Natural killer cell treated with Interleukin-12 subunit alpha and Interleukin-12 subunit beta and Interleukin-15 and Interleukin-18, amount 100 ng/mL, for 72 hours (primary cell): ENCODE measurements around the gene PTRH2. TPM values are rescaled to one million over a fixed set of nuclear protein-coding genes. Genes with fewer than 3 reads are reported as not detected.
"Not testable (repeated sequence)": the region's sequence is repeated elsewhere in the genome, so short reads cannot be mapped to it uniquely, and the experiment has no call there.

Source experiments
- ATAC-seq, 2 donors: fragments of 150-1000 bp; cut with Tn5 transposase in 1 of 2; sonication (Bioruptor Pico), chemical (Tn5 transposase) in 1 of 2; 2 replicates each; pipeline ENCODE4 v1.10.0; 2021
- DNase-seq: peaks from one replicate; pipeline ENCODE4 v3.0.0; 2022; ENCODE audit warnings: low spot score
- H3K27ac Mint-ChIP-seq, 2 donors: 1 replicate in 1 of 2; 2 replicates in 1 of 2; pipeline ENCODE4 v1.8.0; 2022; ENCODE audit warnings: mixed read lengths in 2 of 2, mild to moderate bottlenecking in 1 of 2, moderate library complexity in 1 of 2
- H3K27me3 Mint-ChIP-seq, 2 donors: 1 replicate in 1 of 2; 2 replicates in 1 of 2; pipeline ENCODE4 v1.8.0; 2022; ENCODE audit warnings: mixed read lengths in 2 of 2
- H3K36me3 Mint-ChIP-seq: one replicate; pipeline ENCODE4 v1.8.0; 2022; ENCODE audit warnings: mixed read lengths
- H3K4me1 Mint-ChIP-seq, 2 donors: 1 replicate in 1 of 2; 2 replicates in 1 of 2; pipeline ENCODE4 v1.8.0; 2022; ENCODE audit warnings: low read depth in 2 of 2, mixed read lengths in 2 of 2, mild to moderate bottlenecking in 1 of 2
- H3K4me3 Mint-ChIP-seq: one replicate; pipeline ENCODE4 v1.8.0; 2022; ENCODE audit warnings: mixed read lengths
- H3K9me3 Mint-ChIP-seq: 2 replicates; pipeline ENCODE4 v1.8.0; 2022; ENCODE audit warnings: mixed read lengths
- total RNA-seq, 2 donors: library from RNA; stranded (reverse); gene quantifications; one replicate each; pipeline ENCODE4 v1.2.3, GENCODE V29; 2022

The PTRH2 gene
- total RNA-seq, 2 donors from 2014 or later: 25.8 to 48.8 TPM

- Mint-ChIP-seq H3K27ac (no peak overlapping the region), H3K36me3 (peaks cover 19% of the 10 kb centered on the region), H3K4me1 (peaks cover under 1 to 5% of the 10 kb centered on the region in 2 donors), H3K9me3 (no peaks in the 10 kb centered on the region), H3K27me3 (no peaks in the 10 kb centered on the region), H3K4me3 (no peak overlapping the region)
- ATAC-seq (no peak), DNase-seq (no peak)
Measured at GRCh38 chr17:59676716-59677115, 30.5 kb downstream of the PTRH2 start.

- H3K36me3 Mint-ChIP-seq: peaks cover 19% of the 10 kb centered on the region
- peak overlapping the region in 1 of 2 donors; percentile 47 for H3K27ac Mint-ChIP-seq
- no peak for DNase-seq
- no peak for ATAC-seq
- peaks cover 2 to 11% of the 10 kb centered on the region in 2 donors for H3K4me1 Mint-ChIP-seq
- H3K27me3 Mint-ChIP-seq: no peaks in the 10 kb centered on the region
- no peak overlapping the region for H3K4me3 Mint-ChIP-seq
- H3K9me3 Mint-ChIP-seq: no peaks in the 10 kb centered on the region
Measured at GRCh38 chr17:59675231-59675630, 32.0 kb downstream of the PTRH2 start.

- H3K4me1 Mint-ChIP-seq: peaks cover 2 to 15% of the 10 kb centered on the region in 2 donors
- ATAC-seq: no peak
- no peaks in the 10 kb centered on the region for H3K27me3 Mint-ChIP-seq
- no peak overlapping the region for H3K4me3 Mint-ChIP-seq
- H3K36me3 Mint-ChIP-seq: peaks cover 13% of the 10 kb centered on the region
- H3K27ac Mint-ChIP-seq: peak overlapping the region; percentile 2 to 38
- H3K9me3 Mint-ChIP-seq: no peaks in the 10 kb centered on the region
- no peak for DNase-seq
Measured at GRCh38 chr17:59671386-59671785, 35.8 kb downstream of the PTRH2 start.

- Mint-ChIP-seq H3K27ac (peak overlapping the region; percentile 39 to 55), H3K4me3 (no peak overlapping the region), H3K4me1 (peaks cover 2 to 15% of the 10 kb centered on the region in 2 donors), H3K27me3 (no peaks in the 10 kb centered on the region), H3K36me3 (peaks cover 16% of the 10 kb centered on the region), H3K9me3 (no peaks in the 10 kb centered on the region)
- no peak for DNase-seq
- no peak for ATAC-seq
Measured at GRCh38 chr17:59669944-59670343, 37.3 kb downstream of the PTRH2 start.

- peak overlapping the region; percentile 25 to 55 for H3K27ac Mint-ChIP-seq
- no peak overlapping the region for H3K4me3 Mint-ChIP-seq
- DNase-seq (no peak), ATAC-seq (no peak)
- H3K4me1 Mint-ChIP-seq: peaks cover 2 to 15% of the 10 kb centered on the region in 2 donors
- H3K27me3 Mint-ChIP-seq: no peaks in the 10 kb centered on the region
- H3K9me3 Mint-ChIP-seq: no peaks in the 10 kb centered on the region
- H3K36me3 Mint-ChIP-seq: peaks cover 21% of the 10 kb centered on the region
Measured at GRCh38 chr17:59669411-59669810, 37.8 kb downstream of the PTRH2 start.

GRCh38 chr17:59668816-59669215 lies 38.4 kb downstream of the PTRH2 start:
- ATAC-seq (no peak), DNase-seq (no peak)
- Mint-ChIP-seq H3K4me3 (no peak overlapping the region), H3K4me1 (peaks cover 2 to 15% of the 10 kb centered on the region in 2 donors), H3K9me3 (no peaks in the 10 kb centered on the region), H3K27me3 (no peaks in the 10 kb centered on the region), H3K27ac (peak overlapping the region in 1 of 2 donors; percentile 25), H3K36me3 (peaks cover 26% of the 10 kb centered on the region)

- Mint-ChIP-seq H3K27ac (no peak overlapping the region), H3K36me3 (peaks cover 17% of the 10 kb centered on the region), H3K9me3 (no peaks in the 10 kb centered on the region), H3K4me1 (peaks cover 0 to 6% of the 10 kb centered on the region in 2 donors), H3K4me3 (no peak overlapping the region), H3K27me3 (no peaks in the 10 kb centered on the region)
- ATAC-seq: peak in 1 of 2 donors; percentile 49
- no peak for DNase-seq
Measured at GRCh38 chr17:59666235-59666634, 41.0 kb downstream of the PTRH2 start.

GRCh38 chr17:59656624-59657023 lies 50.6 kb downstream of the PTRH2 start:
- not testable (repeated sequence) for H3K27me3 Mint-ChIP-seq, ATAC-seq, H3K4me3 Mint-ChIP-seq, H3K9me3 Mint-ChIP-seq, H3K4me1 Mint-ChIP-seq, H3K27ac Mint-ChIP-seq, DNase-seq
- peaks cover 28% of the 10 kb centered on the region for H3K36me3 Mint-ChIP-seq

GRCh38 chr17:59652119-59652518 lies 55.1 kb downstream of the PTRH2 start:
- peaks cover 15 to 27% of the 10 kb centered on the region in 2 donors for H3K4me1 Mint-ChIP-seq
- no peak overlapping the region for H3K4me3 Mint-ChIP-seq
- peak overlapping the region; percentile 5 to 7 for H3K27ac Mint-ChIP-seq

GRCh38 chr17:59651346-59651745 lies 55.9 kb downstream of the PTRH2 start:
- H3K27me3 Mint-ChIP-seq: no peaks in the 10 kb centered on the region
- no peak overlapping the region for H3K4me3 Mint-ChIP-seq
- H3K27ac Mint-ChIP-seq: peak overlapping the region in 1 of 2 donors; percentile 41
- peaks cover 31% of the 10 kb centered on the region for H3K36me3 Mint-ChIP-seq
- no peak for DNase-seq
- peak in 1 of 2 donors; percentile 60 for ATAC-seq
- H3K9me3 Mint-ChIP-seq: no peaks in the 10 kb centered on the region
- H3K4me1 Mint-ChIP-seq: peaks cover 22 to 31% of the 10 kb centered on the region in 2 donors

More at GRCh38 chr17:59652119-59652518, 55.1 kb downstream of the PTRH2 start:
- DNase-seq (no peak), ATAC-seq (no peak)
- Mint-ChIP-seq H3K27me3 (no peaks in the 10 kb centered on the region), H3K9me3 (no peaks in the 10 kb centered on the region), H3K36me3 (peaks cover 25% of the 10 kb centered on the region)

GRCh38 chr17:59650642-59651041 lies 56.6 kb downstream of the PTRH2 start:
- ATAC-seq: peak in 1 of 2 donors; percentile 38
- Mint-ChIP-seq H3K9me3 (no peaks in the 10 kb centered on the region), H3K27me3 (no peaks in the 10 kb centered on the region), H3K27ac (peak overlapping the region; percentile 25 to 41), H3K36me3 (peaks cover 31% of the 10 kb centered on the region), H3K4me1 (peaks cover 22 to 31% of the 10 kb centered on the region in 2 donors), H3K4me3 (no peak overlapping the region)
- no peak for DNase-seq

GRCh38 chr17:59649886-59650285 lies 57.3 kb downstream of the PTRH2 start:
- DNase-seq: no peak
- Mint-ChIP-seq H3K27ac (no peak overlapping the region), H3K4me3 (no peak overlapping the region), H3K4me1 (peaks cover 22 to 28% of the 10 kb centered on the region in 2 donors), H3K36me3 (peaks cover 24% of the 10 kb centered on the region), H3K9me3 (no peaks in the 10 kb centered on the region), H3K27me3 (no peaks in the 10 kb centered on the region)
- ATAC-seq: no peak
